GM19035 (cell line): ENCODE results near the gene SOX21.

ENCODE experiments used
- ATAC-seq: cut with Tn5 transposase; IDR thresholded peaks from one replicate; pipeline ENCODE4 v1.9.1; 2021; ENCODE audit not compliant: unreplicated experiment

Gene SOX21

DNA sequence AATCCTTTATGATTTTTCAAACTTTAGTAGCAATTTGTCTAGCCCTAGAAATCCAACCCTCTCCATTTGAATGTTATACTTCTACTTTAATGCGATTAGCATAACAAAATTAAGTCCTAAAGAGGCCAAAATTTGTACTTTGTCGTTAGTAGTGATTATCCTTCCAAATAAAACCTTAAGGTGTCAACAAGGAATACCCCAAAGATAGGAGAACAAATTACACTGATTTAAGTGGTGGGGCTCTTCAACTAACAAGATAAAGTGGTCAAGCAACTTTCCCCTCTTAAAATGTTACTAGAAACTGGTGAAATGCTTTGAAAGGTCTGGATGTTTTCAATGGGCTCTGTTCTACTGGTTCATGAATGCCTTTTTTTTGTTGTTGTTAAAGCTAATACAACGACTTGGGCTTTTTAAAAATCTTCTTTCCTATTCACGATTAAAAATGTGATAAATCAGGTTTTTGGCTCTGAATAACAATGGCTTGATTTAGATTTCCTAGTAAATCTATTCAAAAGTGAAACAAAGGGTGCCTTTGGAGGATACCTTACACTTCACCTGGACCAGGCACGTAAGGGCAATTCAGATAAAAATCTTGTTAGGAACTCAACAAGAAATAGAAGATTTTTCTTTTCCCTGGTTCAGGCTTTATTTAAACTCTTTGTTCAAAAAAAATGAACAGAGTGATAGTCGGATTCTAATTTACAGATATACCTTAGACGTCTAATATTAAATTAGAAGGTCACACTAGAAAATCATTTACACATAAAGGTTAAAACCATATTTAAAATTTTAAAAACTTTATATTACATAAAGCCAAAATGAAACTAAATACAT is 3.1 kb downstream of the SOX21 start:
- ATAC-seq: no peak

DNA sequence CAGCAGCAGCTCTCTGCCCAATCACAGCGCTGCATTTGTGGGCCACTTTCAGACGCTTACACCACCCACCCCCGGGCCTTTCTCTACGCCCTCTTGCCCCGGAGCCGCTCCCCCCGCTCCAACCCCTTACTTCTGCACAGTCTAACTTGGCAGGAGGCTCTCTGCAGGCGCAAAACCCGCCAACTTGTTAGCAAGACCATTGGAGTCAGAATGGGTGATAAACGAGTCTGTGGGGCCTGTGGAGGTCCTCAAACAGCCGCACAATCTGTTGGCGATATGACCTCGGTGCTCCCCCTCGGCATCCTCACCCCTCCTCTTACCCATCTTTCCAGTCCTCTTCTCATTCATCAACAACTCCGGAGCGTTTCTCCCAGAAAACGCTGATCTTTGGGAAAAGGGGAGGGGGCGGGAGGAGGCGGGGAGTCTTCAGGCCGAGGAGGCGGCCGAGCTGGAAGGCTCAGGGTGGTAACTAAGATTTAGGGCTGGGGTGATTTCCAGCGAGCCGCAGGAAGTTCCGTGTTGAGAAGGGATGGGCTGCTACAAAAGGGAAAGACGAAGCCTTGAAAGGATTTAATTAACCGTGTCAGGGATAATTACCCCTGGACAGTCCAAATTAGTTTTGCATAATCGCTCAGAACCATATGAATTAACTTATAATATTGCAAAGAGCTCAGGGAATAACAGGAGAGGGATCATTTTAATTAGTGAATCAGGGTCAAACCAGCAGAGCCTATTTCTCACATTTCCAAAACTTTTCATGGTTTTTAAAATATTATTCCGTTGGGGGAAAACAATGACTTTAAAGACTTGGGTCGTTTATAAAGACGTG is 4.1 kb downstream of the SOX21 start:
- no peak for ATAC-seq

GRCh38 chr13:94707400-94708021 is 4.8 kb downstream of the SOX21 start:
- no peak for ATAC-seq

DNA sequence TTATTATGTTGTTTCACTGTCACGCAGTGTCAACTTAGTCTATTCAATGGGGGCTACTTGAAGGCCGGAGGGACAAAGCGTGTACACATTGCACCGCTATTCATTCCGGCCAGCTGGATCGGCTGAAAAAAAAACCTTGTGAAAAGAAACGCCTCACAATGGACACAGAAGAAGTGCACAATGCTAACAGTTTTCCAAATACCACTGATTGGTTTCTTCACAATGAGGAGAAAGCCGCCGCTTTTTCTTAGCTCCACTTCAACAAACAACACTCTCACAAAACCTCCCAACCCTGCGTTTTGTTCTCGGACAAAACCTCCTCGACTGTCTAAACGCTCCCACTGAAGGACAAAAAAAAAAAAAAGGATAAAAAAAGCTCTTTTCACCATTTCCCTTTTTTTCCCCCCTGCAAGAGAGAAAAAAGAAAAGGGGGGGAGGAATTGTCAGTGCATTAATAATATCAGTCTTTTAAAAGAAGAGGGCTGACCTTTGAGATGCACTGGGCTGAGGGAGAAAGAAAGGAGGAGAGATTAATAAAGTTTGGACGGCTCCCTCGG is 5.4 kb downstream of the SOX21 start:
- no peak for ATAC-seq

GRCh38 chr13:94706101-94706842 is 6.1 kb downstream of the SOX21 start:
- no peak for ATAC-seq

DNA sequence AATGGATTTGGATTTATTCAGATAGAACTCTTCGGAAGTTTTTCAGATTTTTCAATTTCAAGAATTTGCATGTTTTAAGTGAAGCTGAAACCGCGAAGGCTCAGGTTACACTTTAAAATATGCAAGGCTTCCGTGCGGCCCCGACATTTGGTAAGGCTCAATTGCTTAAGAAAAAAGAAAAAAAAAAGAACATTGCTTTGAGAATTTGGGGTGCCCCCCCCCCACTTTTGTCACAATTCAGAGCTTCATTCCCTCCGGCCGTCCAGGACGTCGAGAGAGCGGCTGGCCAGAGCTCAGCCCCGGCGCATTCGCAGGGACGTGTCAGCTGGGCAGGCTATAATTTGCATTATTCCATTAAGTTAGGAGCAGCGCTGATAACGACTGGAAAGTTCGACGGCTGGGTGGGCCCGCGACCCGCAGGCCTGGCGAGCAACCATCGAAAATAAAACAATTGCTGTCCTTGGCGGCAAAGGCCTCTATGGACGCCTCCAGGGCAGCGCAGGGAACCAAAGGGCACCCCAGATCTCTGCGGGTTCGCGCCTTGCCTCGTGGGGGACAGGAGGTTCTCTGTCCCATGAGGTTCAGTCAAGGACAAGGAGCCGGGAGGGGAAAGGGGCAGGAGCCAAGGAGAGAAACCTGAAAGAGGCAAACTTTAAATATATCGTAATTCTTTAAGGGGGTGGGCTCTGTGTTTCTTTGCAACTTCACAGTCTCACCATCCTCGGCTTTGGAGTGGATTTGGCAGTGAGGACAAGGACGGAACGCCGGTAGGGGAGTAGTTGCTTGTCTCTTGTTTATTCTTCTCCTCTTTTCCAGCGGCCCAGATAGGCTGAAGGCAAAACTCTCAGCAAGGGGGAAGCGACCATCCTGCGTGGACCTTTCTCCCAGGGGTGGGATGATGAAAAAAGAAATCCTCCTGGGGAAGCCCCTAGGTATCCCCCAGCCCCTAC is 7.0 kb downstream of the SOX21 start:
- no peak for ATAC-seq

- ATAC-seq: no peak
Observed at GRCh38 chr13:94704377-94705080, 7.8 kb downstream of the SOX21 start.

DNA sequence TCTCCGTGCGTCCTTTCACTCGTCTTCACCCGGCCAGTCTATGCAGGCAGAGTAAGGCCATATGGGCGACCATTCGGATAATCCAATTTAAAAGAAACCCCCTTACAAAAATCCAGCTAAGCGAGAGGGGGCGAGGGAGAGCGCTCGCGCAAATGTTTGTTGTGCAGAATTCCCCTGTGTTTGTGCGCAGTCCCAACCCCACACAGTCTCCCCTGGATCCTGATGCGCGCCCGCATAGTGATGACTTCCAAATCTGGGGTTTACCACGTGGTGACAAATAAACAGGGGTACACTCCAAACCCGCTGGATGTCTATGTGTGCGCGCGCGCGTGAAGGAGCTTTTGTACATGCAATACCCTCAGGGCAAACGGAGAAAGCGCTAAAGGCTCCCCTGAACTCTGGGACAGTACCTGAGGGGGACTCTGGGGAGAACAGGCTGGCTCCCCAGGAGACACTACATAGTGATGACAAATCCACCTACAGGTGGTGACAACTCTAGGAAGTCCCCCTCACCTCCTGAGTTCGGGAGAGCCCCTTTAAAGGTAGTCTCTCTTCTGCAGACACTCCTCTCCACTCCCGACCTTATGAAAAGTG is 8.5 kb downstream of the SOX21 start:
- ATAC-seq: no peak

- no peak for ATAC-seq
Observed at GRCh38 chr13:94703271-94703670, 9.1 kb downstream of the SOX21 start.

DNA sequence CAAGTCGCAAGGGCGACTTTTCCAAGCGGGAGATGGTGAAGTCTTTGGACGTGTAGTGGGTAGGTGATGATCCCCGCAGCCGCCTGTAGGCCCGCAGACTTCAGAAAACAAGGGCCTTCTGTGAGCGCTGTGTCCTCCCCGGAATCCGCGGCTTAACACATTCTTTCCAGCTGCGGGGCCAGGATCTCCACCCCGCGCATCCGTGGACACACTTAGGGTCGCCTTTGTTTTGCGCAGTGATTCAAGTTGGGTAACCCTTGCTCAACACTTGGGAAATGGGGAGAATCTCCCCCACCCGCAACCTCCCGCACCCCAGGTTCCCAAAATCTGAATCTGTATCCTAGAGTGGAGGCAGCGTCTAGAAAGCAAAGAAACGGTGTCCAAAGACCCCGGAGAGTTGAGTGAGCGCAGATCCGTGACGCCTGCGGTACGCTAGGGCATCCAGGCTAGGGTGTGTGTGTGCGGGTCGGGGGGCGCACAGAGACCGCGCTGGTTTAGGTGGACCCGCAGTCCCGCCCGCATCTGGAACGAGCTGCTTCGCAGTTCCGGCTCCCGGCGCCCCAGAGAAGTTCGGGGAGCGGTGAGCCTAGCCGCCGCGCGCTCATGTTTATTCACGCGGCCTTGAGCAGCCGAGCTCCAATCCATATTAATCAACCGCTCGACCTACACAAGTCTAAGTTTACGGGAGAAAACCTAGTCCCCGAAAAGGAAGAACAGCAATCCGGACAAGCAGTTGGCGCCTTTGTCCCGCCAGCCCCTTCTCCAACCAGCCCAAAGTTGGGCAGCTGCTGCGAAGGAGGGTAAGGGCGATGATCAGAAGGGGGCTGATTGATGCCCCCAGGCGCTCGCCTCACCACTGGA is 9.9 kb downstream of the SOX21 start:
- no peak for ATAC-seq

DNA sequence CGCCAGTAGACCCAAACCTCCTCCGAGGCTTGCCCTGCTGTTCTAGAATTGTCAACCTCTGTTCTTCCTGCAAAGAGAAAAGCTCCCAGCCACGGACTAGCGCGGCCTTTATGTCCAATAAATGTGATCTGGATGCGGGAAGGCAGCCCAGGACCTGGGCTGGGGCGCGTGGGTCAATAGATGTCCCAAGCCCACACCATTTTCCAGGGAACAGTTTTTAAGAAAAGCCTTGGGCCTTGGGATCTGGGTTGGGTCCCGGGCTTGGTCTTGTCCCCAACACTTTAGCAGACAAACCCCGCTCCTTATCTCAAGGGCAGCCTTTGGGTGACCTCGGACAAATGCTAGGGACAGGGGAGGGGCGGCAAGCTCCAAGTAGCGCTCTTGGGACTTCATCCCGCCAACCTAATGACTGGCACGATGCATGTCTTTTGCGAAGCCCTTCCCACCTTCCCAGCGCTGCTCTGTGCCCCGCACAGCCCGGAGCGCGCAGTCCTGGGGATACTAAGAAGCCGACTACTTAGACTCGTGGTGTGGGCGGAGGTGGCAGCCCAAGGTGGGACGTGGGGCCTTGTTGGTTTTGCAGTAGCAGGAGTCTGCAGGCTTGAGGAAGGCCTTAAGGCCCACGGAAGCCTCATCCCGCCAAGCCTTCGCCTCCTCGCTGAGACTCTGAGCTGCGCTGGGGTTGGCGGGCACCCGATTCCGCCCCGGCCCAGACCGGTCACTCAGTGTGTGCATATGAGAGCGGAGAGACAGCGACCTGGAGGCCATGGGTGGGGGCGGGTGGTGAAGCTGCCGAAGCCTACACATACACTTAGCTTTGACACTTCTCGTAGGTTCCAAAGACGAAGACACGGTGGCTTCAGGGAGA is 10.8 kb downstream of the SOX21 start:
- ATAC-seq: no peak

- ATAC-seq: no peak
Observed at GRCh38 chr13:94700536-94700935, 11.8 kb downstream of the SOX21 start.

DNA sequence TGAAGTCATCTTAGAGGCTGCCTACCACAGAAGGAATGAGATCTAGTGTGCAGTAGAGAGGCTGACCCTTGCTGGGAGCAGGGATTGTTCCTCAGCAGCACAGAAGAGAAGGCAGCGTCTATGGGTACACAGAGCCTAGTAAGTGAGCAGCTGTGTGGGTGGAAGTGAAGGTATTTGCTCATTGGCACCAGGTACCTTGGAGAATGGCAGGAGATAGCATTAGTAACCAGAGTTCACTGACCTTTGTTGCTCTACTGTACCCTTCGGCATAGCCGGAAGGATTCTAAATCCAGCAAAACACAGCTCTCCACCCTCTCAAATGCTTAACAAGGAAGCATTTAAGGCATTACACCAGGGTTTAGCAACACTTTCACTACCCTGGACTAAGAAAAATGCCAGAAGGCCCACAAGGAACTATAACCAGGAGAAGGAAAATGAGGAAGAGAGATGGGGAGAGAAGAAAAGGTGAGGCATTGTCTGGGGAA is 12.3 kb downstream of the SOX21 start:
- no peak for ATAC-seq

DNA sequence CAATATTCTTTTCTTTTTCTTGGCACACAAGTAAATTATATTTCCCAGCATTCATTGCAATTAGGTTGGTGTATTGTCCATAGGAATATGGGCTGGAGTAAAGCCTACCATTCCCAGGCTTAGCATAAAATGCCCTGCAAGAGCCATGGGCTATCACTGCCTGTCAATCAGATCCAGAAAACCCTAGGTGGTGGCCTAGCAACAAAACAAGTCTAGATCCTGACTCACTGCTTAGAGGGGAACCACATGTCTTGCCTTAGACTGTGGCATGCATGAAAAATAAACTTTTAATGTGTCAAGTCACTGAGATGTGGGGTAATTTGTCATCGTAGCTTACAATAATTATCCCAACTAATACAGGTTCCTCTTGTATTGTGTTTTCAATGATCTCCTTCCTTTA is 16.2 kb downstream of the SOX21 start:
- ATAC-seq: no peak

GRCh38 chr13:94692030-94692429 is 20.3 kb downstream of the SOX21 start:
- no peak for ATAC-seq

DNA sequence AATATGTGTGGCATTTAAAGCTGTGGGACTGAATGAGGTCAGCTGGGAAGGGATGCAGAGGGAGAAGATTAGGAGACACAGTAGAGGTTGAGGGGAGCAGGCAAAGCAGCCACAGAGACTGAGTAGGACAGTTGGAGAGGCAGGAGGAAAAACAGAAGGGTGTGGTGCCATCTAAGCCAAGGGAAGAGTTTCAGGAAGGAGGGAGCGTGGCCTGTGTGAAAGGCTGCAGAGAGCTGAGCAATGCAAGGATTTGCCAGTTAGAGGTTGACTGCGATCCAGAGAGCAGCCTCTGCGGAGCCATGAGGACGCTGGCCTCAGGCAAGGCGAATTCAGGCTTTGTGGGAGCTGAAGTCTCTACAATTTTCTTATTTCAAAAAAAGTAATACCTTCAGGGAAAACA is 28.9 kb downstream of the SOX21 start:
- ATAC-seq: no peak

GRCh38 chr13:94682229-94682628 is 30.1 kb downstream of the SOX21 start:
- ATAC-seq: no peak
